Left kidney (tissue), 8 donors: ENCODE data around the gene SLCO3A1. TPM values are rescaled to one million over a fixed set of nuclear protein-coding genes. Genes with fewer than 3 reads are reported as not detected.

Experiments
- DNase-seq: peaks from one replicate; pipeline ENCODE4 v3.0.0-alpha.2; 2013
- long read RNA-seq, 8 donors: transcript quantifications; one replicate each; lab custom pipeline, GENCODE V29; 2026
- polyA plus RNA-seq: library from polyadenylated mRNA; unstranded; fragments of 120-200 nt; gene quantifications from one replicate; pipeline ENCODE4 v1.2.1, GENCODE V29; 2013; ENCODE audit not compliant: insufficient read length

Gene SLCO3A1
- 9.5 TPM for polyA plus RNA-seq
- long read RNA-seq, donor 1, full-length matches to known transcripts = 8 of 8 reads
- long read RNA-seq, donor 1, partial matches to known transcripts = 0 of 8 reads
- long read RNA-seq, donor 1, other reads (novel, unspliced or antisense) = 0 of 8 reads
- long read RNA-seq, donor 2, full-length matches to known transcripts = 2 of 2 reads
- long read RNA-seq, donor 2, partial matches to known transcripts = 0 of 2 reads
- long read RNA-seq, donor 2, other reads (novel, unspliced or antisense) = 0 of 2 reads
- long read RNA-seq, donor 3, full-length matches to known transcripts = 3 of 3 reads
- long read RNA-seq, donor 3, partial matches to known transcripts = 0 of 3 reads
- long read RNA-seq, donor 3, other reads (novel, unspliced or antisense) = 0 of 3 reads
- long read RNA-seq, donor 4 = 0 reads
- long read RNA-seq, donor 5, full-length matches to known transcripts = 1 of 1 reads
- long read RNA-seq, donor 5, partial matches to known transcripts = 0 of 1 reads
- long read RNA-seq, donor 5, other reads (novel, unspliced or antisense) = 0 of 1 reads
- long read RNA-seq, donor 6, full-length matches to known transcripts = 4 of 4 reads
- long read RNA-seq, donor 6, partial matches to known transcripts = 0 of 4 reads
- long read RNA-seq, donor 6, other reads (novel, unspliced or antisense) = 0 of 4 reads
- long read RNA-seq, donor 7, full-length matches to known transcripts = 8 of 8 reads
- long read RNA-seq, donor 7, partial matches to known transcripts = 0 of 8 reads
- long read RNA-seq, donor 7, other reads (novel, unspliced or antisense) = 0 of 8 reads
- long read RNA-seq, donor 8, full-length matches to known transcripts = 6 of 6 reads
- long read RNA-seq, donor 8, partial matches to known transcripts = 0 of 6 reads
- long read RNA-seq, donor 8, other reads (novel, unspliced or antisense) = 0 of 6 reads

DNA sequence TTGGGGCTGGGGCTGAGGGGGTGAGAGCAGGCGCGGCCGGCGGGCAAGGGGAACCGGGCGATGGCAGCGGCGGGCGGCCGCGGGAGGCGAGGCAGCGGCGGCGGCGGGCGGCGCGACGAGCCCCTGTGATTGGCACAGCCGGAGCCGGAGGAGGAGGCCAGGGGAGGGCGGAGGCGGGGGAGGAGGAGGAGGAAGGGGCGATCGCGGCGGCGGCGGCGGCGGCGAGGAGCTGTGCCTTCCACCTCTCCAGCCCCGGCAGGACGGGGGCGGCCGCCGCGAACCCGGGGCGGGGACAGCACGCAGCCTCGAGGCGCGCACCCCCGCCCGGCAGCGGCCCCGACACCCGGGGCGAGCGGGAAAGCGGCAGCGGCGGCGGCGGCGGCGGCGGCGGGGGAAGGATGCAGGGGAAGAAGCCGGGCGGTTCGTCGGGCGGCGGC lies at the start of gene SLCO3A1:
Gene SLCO3A1, plus strand, starts transcription at position 198 of the 437 bp plus-strand sequence.
- no peak for DNase-seq

DNA sequence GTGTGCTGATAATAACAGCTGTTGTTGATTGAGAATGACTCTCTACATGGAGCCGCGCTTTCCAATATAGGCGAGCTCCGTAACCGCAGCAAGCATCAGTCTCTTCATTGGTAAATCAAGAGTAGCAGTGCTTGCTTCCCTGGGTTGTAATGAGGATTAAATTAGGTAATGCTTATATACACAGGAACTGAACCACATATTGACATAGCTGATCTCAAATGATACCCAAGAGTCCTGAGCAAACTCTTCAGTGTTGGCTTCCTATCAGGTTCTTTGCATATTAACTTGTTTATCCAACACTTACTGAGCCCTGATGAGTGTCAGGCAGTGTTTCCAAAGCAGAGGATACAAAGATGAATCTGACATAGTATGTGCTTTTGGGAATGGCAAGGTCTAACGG lies 46.4 kb upstream of the SLCO3A1 start:
- no peak for DNase-seq

DNA sequence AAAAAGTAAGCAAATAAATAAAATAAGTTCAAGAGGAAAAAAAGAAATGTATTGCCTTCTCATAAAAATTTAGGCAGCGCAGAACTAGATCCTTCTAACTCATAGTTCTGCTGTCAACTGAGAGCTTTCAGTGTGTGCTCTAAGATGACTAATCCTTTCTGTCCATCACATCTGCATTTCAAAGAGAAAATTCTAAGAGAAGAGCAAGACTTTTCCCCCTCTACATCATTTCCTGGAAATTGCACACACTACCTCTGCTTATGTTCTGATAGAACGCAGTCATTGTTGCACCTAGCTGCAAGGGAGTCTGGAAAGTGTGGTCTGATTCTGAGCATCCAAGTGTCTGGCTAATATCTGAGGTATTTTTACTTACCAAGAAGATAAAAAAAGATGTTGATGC lies 39.6 kb upstream of the SLCO3A1 start:
- no peak for DNase-seq

DNA sequence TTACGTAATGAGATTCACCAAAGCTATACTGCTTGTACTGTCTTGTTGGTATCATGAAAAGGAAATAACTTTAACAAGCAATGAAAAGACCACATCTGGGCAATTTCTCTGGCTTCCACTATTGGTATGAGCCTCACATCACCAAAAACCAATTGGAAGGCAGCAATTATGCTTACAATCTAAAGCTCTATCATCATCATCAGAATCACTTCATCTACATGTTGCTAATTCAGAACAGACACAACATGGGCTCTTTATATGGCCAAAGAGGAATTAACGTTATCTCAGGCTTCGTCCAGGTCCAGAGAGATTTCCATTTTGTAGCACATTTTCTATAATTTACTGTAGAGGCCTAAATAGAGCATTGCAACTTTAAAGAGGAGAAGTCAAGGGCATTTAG lies 36.6 kb upstream of the SLCO3A1 start:
- no peak for DNase-seq

DNA sequence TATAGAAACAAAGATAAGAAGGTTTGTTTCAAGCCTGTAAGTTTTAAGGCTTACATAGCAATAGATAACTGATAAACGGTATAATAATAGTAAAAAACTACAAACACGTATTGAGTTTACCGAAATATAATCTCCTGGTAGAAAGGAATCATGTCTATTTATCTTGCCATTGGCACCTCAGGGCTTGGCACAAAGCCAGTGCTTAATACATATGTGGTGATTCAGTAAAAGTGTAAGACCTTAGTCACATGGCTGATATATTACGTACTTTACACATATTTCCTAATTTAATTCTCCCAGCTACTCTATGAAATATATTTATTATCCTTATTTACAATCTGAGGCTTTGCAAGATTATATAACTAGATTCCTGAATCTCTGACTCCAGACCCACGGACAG lies 32.0 kb upstream of the SLCO3A1 start:
- DNase-seq = no peak

DNA sequence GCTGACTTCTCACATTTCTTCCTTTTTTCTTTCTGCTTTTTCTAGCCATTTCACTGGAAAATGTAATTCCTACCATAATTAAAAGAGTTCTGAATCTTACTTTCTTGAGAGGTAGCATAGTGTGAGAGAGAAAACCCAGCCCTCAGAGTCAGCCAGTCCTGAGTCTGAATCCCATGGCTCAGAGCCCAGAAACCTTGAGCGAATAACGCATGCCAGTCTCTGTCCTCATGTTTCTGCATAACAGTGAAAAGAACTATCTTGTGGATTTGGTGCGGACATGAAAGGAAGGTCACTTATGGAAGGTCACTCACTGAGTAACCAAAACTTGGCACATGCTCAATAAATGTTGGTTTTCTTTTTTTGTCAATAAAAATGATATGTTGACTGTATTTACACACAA lies 29.3 kb upstream of the SLCO3A1 start:
- DNase-seq = no peak

DNA sequence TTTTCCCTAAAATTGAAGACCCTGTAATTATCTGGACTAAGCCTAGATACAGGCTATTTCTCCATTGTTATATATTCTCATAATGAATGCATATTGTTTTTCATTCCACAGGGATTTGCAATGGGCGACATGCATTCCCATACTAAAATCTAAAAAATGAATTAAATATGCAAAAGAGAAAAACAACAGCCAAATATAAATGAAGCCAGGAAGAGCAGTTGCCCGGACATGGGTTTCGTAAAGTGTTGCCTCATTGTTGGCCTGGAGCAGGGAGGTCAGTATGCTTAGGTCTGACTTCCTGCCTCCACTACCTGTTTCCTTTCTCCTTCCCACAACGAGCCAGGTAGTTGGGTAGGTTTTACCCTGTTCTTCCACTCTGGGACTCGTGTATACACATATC lies 27.1 kb upstream of the SLCO3A1 start:
- no peak for DNase-seq

DNA sequence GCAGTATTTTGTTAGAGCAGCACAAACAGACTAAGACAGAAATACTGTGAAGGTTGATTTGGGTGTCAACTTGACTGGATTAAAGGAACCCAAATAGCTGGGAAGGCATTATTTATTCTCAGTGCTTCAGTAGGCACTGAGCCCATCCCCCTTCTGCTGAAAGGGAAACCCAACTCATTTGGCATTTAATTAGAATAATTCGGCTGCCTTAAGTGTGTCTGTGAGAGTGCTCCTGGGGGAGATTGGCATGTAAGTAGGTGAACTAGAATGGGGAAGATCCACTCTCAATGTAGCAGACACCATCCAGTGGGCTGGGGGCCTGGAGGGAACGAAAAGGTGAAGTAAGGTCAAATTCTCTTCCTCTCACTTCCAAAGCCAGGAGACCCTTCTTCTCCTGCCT lies 20.5 kb upstream of the SLCO3A1 start:
- DNase-seq = no peak

DNA sequence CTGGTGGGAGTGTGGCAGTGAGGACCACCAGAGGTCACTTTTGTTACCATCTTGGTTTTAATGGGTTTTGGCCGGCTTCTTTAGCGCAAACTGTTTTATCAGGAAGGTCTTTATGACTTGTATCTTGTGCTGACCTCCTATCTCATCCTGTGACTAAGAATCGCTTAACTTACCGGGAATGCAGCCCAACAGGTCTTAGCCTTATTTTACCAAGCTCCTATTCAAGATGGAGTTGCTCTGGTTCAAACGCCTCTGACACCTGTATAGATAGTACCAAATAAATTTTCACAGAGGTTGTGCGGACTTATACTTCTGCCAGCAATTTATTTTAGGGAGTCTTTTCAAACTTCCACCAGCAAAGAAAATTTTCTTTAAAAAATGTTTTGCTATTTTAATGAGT lies 13.6 kb upstream of the SLCO3A1 start:
- no peak for DNase-seq

DNA sequence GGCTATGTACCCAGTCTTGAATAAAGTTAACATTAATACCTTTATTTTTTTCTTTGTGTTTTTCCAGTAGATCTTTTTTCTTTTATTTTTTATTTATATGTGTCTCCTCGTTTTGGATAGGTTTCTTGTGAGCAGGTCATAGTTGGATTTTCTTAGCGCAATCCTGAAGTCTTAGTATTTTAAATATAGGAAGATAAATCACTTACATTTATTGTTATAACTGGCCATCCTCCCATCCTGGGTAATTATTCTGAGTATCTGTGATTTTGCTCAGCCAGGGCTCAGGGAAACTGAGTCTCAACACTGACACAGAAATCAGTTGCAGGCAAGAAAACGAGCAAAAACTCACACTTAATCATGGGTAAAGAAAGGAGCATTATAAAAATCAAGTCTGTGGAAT lies 11.6 kb upstream of the SLCO3A1 start:
- no peak for DNase-seq

DNA sequence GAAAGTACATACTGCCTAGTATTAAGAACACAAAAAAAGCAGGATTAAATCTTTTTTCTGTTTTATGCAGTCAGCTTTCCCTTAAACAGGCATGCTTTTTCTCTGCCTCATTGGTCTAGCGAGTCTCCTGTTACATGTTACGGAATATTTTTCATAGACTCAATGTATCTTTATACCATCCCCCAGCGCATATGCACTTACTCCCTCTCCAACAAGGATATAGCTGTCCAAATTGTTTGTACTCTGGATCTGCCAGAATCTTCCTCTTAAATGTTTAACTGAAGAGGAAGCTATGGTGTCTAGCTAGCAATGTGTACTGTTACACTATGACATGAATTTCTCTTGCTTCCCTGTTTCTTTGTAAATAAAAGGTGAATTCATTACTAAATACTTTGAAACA lies 9.2 kb upstream of the SLCO3A1 start:
- DNase-seq = no peak

DNA sequence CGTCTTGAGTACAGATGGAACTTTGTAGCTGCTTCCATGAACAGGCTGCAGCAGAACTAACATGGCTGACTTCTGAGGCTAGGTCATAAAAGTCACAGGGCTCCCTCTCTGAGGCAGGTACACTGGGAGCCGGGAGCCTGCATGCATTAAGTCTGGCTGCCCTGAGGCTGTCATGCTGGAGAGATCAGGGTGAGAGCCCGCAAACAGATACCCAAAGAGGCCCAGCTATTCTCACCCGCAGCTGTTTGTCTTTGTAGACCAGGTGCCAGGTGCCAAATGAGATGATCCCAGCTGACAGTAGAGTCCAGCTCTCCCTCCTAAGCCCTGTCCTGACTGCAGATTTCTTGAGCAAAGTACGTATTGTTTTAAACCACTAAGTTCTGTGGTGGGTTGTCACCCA lies 8.6 kb upstream of the SLCO3A1 start:
- DNase-seq = no peak

DNA sequence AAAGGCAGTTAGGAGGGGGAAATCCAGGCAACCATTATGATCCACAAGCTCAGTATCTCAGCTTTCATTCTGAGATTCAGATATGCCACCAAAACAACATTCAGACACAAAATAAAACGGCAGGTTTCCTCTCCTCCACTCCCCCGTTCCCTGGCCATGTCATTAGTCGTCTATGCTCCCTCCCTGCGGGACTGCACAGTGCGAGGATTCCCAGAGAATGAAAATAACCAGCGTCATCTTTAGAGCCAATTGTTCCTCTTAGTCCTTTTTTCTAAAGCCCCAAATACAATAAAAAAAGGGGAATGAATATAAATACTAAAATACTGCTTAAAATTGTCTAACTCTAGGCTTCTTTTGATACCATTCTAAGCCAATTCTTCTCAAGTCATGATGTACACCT lies 7.8 kb upstream of the SLCO3A1 start:
- DNase-seq = no peak

DNA sequence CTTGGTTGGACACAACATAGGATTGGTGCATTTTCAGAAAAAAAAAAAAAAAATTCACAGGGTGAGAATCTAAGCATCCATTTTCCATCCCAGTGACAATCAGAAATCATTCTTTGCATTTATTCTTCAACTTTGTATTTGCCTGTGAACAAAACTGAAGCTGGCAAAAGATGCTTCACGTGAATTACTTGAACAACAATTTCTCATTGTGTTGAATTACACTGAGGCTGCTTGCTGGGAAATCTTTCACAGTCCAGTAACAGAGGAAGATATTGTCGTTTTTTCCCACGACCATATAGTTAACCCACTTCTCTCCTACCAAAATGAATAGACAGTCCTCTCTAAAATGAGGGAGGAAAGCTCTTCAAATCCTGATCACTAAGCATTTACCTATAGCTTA lies 4.3 kb upstream of the SLCO3A1 start:
- DNase-seq = no peak

DNA sequence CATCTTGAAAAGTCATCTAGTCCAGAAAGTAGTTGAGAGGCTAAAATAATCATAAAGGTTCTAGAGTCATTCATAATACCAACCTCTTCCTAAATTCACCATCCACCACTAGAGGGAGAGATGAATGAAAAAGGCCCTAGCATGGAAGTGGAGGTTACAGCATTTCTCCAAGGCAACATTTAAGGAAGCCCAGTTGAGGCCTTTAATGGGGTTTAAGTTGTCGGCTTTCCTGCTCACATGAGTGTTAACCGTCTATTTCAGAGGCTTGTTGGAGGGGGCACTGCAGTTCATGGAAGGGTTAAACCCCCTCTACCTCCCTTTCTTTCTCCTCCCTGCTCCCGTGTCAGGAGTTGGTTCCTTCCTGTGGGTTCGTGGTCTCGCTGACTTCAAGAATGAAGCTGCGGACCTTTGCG lies 3.8 kb upstream of the SLCO3A1 start:
- DNase-seq = no peak

DNA sequence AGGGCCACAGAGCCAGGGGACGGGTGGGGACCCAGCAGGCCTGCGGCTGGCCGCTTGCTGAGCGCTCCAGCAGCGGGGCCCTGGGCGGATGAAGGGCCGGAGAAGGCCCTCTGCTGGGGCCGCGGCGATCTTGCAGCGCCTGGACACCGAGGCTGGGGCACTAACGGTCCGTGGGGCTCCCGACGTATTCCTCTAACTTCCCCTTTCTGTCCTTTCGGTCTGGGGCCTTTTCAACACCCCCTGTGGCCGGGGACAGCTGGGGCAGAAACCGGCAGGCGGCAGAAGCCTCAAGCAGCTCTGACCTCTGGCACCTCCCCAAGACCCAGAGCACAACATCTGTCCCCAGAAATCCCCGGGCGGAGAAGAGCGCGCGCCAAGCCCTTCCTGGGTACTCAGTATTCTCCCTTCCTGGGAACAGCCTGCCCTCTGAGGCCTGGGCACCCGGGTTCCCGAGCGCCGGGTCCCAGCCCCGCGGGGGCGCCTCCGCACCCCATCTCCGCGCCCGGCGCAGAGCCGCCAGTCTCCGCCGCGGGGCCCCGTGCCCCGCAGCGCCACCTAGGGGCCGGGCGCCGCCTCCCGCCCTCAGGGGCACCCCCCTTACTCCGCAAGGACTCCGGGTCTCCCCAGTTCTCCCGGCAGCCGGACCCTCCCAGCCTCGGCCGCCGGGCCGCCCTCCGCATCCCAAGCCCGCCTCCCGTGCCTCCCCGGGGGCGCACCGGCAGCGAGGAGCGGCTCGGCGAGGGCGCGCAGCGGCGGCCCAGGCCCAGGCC lies 582 bp upstream of the SLCO3A1 start:
- DNase-seq = no peak

DNA sequence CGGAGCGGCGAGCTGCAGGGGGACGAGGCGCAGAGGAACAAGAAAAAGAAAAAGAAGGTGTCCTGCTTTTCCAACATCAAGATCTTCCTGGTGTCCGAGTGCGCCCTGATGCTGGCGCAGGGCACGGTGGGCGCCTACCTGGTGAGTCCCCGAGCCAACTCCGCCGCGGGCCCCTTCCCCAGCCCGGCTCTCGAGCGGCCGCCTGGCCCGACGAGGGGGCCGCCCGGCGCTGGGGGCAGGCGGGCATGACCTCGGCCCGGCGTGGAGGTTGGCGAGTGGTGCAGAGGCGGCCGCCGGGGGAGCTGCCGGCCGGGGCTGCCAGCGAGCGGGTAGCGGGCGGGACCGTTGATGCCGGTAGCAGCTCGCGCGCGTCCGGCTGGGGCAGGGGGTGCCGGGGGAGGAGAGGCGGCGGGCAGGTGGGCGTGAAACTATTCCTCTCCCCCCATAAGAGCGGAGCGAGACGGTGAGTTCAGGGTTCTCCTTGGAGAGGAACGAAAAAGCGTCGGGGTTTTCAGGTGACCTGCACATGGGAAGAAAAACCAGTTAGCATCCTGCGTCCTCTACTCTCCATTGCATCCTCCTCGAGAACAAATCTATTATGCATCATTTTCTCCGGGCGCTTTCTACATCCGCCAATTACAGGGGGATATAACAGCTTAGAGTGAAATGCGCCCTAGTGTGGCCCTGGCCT lies 585 bp downstream of the SLCO3A1 start:
- DNase-seq = no peak

DNA sequence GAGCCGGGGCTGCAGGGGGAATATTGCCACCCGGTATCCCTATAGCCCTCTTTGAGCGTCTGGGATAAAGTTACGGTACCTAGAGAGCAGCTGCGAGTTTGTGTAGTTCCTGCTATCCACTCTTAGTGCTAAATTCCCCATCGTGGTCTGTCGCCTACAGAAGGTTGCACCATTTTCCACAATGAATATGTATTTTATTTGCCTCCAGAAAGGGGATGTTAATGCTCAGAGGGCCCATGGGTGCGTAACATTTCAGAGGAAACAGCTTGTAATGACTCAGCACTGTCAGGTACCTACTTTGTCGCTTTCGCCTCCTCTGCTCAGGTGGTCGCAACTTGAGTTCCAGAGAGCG lies 1.1 kb downstream of the SLCO3A1 start:
- DNase-seq = no peak

DNA sequence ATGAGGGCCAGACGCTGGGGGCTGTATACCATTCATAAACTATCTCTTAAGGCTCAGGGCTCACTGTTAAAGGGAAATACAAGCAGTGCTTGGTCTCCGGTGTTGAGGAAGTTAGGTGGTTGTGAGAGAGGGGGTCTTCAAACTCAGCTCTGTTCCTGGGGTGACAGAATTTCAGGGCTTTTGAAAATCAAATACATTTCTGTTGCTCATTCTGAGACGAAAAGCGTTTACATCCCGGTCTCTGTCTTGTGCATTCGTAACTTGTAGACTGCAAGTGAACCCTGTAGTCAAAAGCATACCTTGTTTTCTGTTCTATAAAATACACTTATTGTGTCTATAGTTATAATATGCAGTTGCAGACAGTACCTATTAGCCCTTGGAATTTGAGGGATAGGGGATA lies 1.7 kb downstream of the SLCO3A1 start:
- no peak for DNase-seq

DNA sequence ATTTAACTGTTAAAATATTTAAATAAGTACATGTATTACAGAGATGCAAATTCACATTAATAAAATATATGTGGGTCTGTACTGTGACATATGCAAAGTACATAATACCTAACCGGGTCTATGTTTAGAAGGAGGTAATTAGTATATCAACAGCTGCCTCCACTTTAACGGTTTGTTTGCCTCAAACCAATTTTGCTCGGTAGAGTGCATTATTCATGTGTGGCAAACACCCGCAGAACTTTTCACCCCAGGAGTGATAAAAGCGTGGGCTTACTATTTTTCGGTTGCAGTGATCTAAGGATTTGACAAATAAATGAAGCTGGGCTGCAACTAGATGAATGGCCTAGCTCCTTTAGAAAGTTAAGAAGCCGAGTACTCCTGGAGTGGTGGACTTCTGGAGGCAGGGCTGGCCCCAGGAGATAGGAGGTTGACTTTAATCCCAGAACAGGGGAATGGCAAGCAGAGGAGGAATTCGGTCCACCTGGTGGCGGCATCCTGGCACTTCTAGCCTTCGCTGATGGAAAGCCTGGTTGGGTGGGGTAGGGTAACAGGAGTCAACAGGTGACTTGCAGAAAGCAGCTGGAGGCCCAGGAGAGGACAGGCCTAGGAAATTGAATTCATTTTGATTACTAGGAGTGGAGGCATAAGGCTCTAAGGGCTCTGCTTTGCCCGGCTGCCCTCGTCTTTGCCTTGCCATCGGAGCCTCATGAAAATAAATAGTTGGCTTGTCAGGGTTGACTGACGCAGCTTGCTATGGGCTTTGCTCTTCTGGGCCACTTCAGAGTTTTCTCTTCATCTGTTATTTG lies 2.4 kb downstream of the SLCO3A1 start:
- DNase-seq = peak; percentile 42

DNA sequence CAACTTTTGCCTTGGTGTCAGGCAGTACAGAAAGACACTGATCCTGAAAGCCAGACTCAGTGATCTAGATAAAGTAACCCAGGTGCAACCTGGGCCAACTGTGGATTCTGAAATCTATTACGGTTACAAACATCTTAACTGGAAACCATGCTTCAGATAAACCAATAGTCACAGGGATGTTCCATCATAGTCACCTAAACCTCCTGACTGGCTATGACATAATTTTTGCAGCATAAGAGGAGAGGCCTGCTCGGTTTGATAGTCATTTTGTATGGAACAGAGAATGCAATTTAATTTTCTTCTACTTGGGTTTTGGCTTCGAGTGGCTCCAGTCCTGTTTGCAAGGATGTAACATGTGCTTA lies 3.7 kb downstream of the SLCO3A1 start:
- DNase-seq = no peak
